Astrocyte (in vitro differentiated cells and primary cell): ENCODE data around the gene SLC47A1. TPM values are rescaled to one million over a fixed set of nuclear protein-coding genes. Genes with fewer than 3 reads are reported as not detected.

ENCODE experiments used
- DNase-seq: peaks from one replicate; pipeline ENCODE4 v3.0.0-alpha.2; 2010; ENCODE audit warnings: low read depth
- FAIRE-seq: peaks from 2 replicates; lab custom pipeline; 2011; peaks lifted over from hg19 to GRCh38; lab: Jason Lieb, UNC
- H2AFZ ChIP-seq: 2 replicates; pipeline ENCODE4 v1.6.0; 2012; ENCODE audit warnings: low read depth, low read length, inconsistent platforms
- H3K27ac ChIP-seq: 2 replicates; pipeline ENCODE4 v1.5.1; 2011; ENCODE audit warnings: low read depth, low read length, inconsistent platforms
- H3K27me3 ChIP-seq: 2 replicates; pipeline ENCODE4 v1.6.0; 2011; ENCODE audit warnings: low read length, inconsistent platforms; ENCODE audit not compliant: insufficient read depth
- H3K36me3 ChIP-seq: 2 replicates; pipeline ENCODE4 v1.5.1; 2011; ENCODE audit warnings: low read length, inconsistent platforms; ENCODE audit not compliant: insufficient read depth
- H3K4me1 ChIP-seq: 2 replicates; pipeline ENCODE4 v1.5.1; 2011; ENCODE audit warnings: low read length, inconsistent platforms; ENCODE audit not compliant: insufficient read depth
- H3K4me2 ChIP-seq: 2 replicates; pipeline ENCODE4 v1.6.0; 2012; ENCODE audit warnings: low read length, inconsistent platforms
- H3K4me3 ChIP-seq: 2 replicates; pipeline ENCODE4 v1.5.1; 2011; ENCODE audit warnings: low read depth, mild to moderate bottlenecking, low read length, inconsistent platforms; ENCODE audit not compliant: insufficient read depth
- H3K79me2 ChIP-seq: 2 replicates; pipeline ENCODE4 v1.6.0; 2012; ENCODE audit warnings: mild to moderate bottlenecking, low read length, inconsistent platforms; ENCODE audit not compliant: insufficient read depth
- H3K9ac ChIP-seq: 2 replicates; pipeline ENCODE4 v1.6.0; 2012; ENCODE audit warnings: mild to moderate bottlenecking, low read length, inconsistent platforms
- H3K9me3 ChIP-seq: 2 replicates; pipeline ENCODE4 v1.5.1; 2012; ENCODE audit warnings: low read depth, mild to moderate bottlenecking, low read length, inconsistent platforms; ENCODE audit not compliant: insufficient read depth
- H4K20me1 ChIP-seq: 2 replicates; pipeline ENCODE4 v1.6.0; 2012; ENCODE audit warnings: low read length, inconsistent platforms; ENCODE audit not compliant: insufficient read depth
- H3K27ac Mint-ChIP-seq: one replicate; pipeline ENCODE4 v1.8.0; 2021; ENCODE audit warnings: mild to moderate bottlenecking, mixed read lengths; ENCODE audit not compliant: unreplicated experiment
- H3K27me3 Mint-ChIP-seq: one replicate; pipeline ENCODE4 v1.8.0; 2021; ENCODE audit warnings: low read depth, mixed read lengths; ENCODE audit not compliant: unreplicated experiment
- H3K36me3 Mint-ChIP-seq: one replicate; pipeline ENCODE4 v1.8.0; 2021; ENCODE audit warnings: low read depth, mixed read lengths; ENCODE audit not compliant: unreplicated experiment
- H3K4me1 Mint-ChIP-seq: one replicate; pipeline ENCODE4 v1.8.0; 2021; ENCODE audit warnings: low read depth, mixed read lengths; ENCODE audit not compliant: unreplicated experiment
- H3K4me3 Mint-ChIP-seq: one replicate; pipeline ENCODE4 v1.8.0; 2021; ENCODE audit warnings: mild to moderate bottlenecking, moderate library complexity, mixed read lengths; ENCODE audit not compliant: unreplicated experiment
- H3K9me3 Mint-ChIP-seq: one replicate; pipeline ENCODE4 v1.8.0; 2021; ENCODE audit warnings: mild to moderate bottlenecking, mixed read lengths; ENCODE audit not compliant: unreplicated experiment
- EZH2 ChIP-seq: IDR thresholded peaks from 2 replicates; pipeline ENCODE4 v1.6.1; 2012; ENCODE audit warnings: mild to moderate bottlenecking, low read length, inconsistent platforms; ENCODE audit not compliant: insufficient read depth
- total RNA-seq: library from RNA; stranded (reverse); gene quantifications from 2 replicates; pipeline ENCODE4 v1.2.1, GENCODE V29; 2021
- TF ChIP-seq, protein P1 (sequence below): IDR thresholded peaks from 2 replicates; pipeline ENCODE4 v1.5.1; 2011; ENCODE audit warnings: low read depth, mild to moderate bottlenecking, inconsistent platforms, low read length, moderate library complexity; ENCODE audit not compliant: insufficient read depth

Gene SLC47A1
- total RNA-seq, 1 donor from 2014 or later, result 0.75 TPM

DNA sequence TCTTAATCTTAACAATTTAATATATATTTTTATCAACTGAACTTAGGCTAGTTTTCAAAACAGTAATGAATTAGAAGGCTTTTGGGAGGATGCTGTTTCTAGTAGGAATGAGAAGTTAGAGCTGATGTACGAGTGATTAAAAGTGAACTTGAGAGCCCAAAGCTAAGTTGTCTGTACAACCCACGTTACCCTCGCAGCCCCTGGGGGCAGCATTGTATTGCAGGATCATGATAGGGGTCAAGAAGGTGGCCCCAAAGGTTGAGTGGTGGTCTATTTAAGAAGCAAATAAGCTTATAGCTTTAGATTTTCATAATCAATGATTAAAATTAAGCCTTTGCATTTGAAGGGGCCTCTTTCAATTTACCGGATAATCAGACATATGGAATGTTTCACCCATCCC lies 81.2 kb downstream of the SLC47A1 start:
- H3K36me3 Mint-ChIP-seq, result peaks cover 2% of the 10 kb centered on the region
- Histone ChIP-seq H4K20me1 (no peaks in the 10 kb centered on the region), H3K27me3 (no peaks in the 10 kb centered on the region), H3K36me3 (no peaks in the 10 kb centered on the region), H3K79me2 (no peaks in the 10 kb centered on the region), H3K4me2 (no peak overlapping the region), H3K9ac (no peak overlapping the region), H3K27ac (no peak overlapping the region), H3K9me3 (peaks cover 7% of the 10 kb centered on the region), H3K4me3 (no peak overlapping the region), H3K4me1 (no peaks in the 10 kb centered on the region), H2AFZ (no peak overlapping the region)
- FAIRE-seq (no peak), DNase-seq (no peak)
- H3K4me1 Mint-ChIP-seq, result no peaks in the 10 kb centered on the region
- H3K9me3 Mint-ChIP-seq, result peaks cover 23% of the 10 kb centered on the region
- no peak overlapping the region for H3K4me3 Mint-ChIP-seq
- TF ChIP-seq, protein P1, sequence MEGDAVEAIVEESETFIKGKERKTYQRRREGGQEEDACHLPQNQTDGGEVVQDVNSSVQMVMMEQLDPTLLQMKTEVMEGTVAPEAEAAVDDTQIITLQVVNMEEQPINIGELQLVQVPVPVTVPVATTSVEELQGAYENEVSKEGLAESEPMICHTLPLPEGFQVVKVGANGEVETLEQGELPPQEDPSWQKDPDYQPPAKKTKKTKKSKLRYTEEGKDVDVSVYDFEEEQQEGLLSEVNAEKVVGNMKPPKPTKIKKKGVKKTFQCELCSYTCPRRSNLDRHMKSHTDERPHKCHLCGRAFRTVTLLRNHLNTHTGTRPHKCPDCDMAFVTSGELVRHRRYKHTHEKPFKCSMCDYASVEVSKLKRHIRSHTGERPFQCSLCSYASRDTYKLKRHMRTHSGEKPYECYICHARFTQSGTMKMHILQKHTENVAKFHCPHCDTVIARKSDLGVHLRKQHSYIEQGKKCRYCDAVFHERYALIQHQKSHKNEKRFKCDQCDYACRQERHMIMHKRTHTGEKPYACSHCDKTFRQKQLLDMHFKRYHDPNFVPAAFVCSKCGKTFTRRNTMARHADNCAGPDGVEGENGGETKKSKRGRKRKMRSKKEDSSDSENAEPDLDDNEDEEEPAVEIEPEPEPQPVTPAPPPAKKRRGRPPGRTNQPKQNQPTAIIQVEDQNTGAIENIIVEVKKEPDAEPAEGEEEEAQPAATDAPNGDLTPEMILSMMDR, result no peak
- TF ChIP-seq EZH2, result no peak
- no peak overlapping the region for H3K27ac Mint-ChIP-seq
- H3K27me3 Mint-ChIP-seq, result peaks cover 2% of the 10 kb centered on the region

DNA sequence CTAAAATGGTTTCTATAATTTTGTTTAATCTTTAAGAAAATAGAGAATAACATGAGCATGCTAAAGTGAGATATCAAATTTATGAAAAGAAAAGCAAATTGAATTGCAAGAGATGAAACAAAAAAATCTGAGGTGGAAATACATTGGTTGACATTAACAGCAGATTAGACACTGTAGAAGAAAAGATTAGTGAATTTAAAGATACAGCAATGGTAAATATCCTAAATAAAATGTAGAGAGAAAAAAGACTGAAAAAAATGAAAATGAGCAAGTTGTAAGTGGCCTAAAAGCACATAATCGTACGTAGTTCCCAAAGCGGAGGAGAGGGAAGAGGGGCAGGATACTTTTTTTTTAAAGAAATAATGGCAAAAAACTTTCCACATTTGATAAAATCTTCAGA lies 84.4 kb downstream of the SLC47A1 start:
- Histone ChIP-seq H3K9me3 (peaks cover 7% of the 10 kb centered on the region), H4K20me1 (no peaks in the 10 kb centered on the region), H3K4me1 (no peaks in the 10 kb centered on the region), H3K4me2 (no peak overlapping the region), H3K79me2 (no peaks in the 10 kb centered on the region), H2AFZ (no peak overlapping the region), H3K9ac (no peak overlapping the region), H3K36me3 (no peaks in the 10 kb centered on the region), H3K4me3 (no peak overlapping the region), H3K27ac (no peak overlapping the region), H3K27me3 (no peaks in the 10 kb centered on the region)
- Mint-ChIP-seq H3K4me1 (no peaks in the 10 kb centered on the region), H3K27ac (no peak overlapping the region), H3K27me3 (peaks cover 2% of the 10 kb centered on the region), H3K36me3 (peaks cover 2% of the 10 kb centered on the region), H3K9me3 (peaks cover 24% of the 10 kb centered on the region), H3K4me3 (no peak overlapping the region)
- TF ChIP-seq EZH2, result no peak
- TF ChIP-seq, protein P1, result no peak
- FAIRE-seq (no peak), DNase-seq (no peak)

DNA sequence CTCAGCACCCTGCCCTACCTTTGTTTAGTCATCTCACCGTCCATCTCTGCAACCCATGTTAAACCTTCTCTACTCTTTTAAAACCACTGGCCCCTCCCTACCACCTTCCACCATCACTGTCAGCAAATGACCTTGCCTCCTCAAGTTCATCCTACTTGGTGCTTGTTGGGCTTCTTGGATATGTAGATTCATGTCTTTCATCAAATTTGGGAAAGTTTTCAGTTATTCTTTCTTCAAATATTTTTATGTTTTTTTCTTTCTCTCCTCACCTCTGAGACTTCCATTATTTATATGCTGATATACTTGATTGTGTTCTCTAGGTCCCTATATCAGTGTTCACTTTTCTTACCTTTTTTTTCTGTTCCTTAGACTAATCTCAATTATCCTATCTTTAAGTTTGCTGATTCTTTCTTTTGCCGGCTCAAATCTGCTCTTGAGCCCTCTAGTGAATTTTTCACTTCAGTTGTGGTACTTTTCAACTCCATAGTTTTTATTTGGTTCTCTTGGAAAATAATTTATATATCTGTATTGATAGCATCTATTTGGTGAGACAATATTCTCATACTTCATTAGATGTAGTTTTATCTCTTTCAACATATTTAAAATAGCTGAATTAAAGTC lies 86.2 kb downstream of the SLC47A1 start:
- FAIRE-seq, result no peak
- Histone ChIP-seq H4K20me1 (no peaks in the 10 kb centered on the region), H3K27ac (no peak overlapping the region), H3K9ac (no peak overlapping the region), H3K4me3 (no peak overlapping the region), H3K4me1 (no peaks in the 10 kb centered on the region), H2AFZ (no peak overlapping the region), H3K27me3 (peaks cover under 1% of the 10 kb centered on the region), H3K4me2 (no peak overlapping the region), H3K36me3 (no peaks in the 10 kb centered on the region), H3K79me2 (no peaks in the 10 kb centered on the region), H3K9me3 (peaks cover 7% of the 10 kb centered on the region)
- Mint-ChIP-seq H3K27ac (no peak overlapping the region), H3K4me1 (no peaks in the 10 kb centered on the region), H3K36me3 (peaks cover 2% of the 10 kb centered on the region), H3K4me3 (no peak overlapping the region), H3K27me3 (no peaks in the 10 kb centered on the region), H3K9me3 (peaks cover 24% of the 10 kb centered on the region)
- no peak for DNase-seq
- no peak for TF ChIP-seq EZH2
- TF ChIP-seq, protein P1, result no peak
